K562 (cell line): Measurements from ENCODE around the gene VPS26A. TPM values are rescaled to one million over a fixed set of nuclear protein-coding genes. Genes with fewer than 3 reads are reported as not detected.

ENCODE experiments used
- ATAC-seq: fragments of 200-7000 bp; cut with Tn5 transposase; 3 replicates; pipeline ENCODE4 v1.9.1; 2020; ENCODE audit warnings: moderate library complexity
- BruUV-seq: library from RNA; stranded (reverse); fragments of 400-500 nt; replicated peaks from 2 replicates; lab custom pipeline; 2021; lab: Mats Ljungman, UMichigan
- CTCF ChIA-PET: fragments of 300-600 bp; formaldehyde crosslinking; extraction: SDS; loops from one replicate; lab custom pipeline; 2021; ENCODE audit warnings: low intra/inter-chr PET ratio; lab: Yijun Ruan, JAX
- POLR2A ChIA-PET: fragments of 300-600, 350-650 bp; sonication (Branson Sonifier 250); formaldehyde crosslinking; extraction: SDS; loops from one replicate; lab custom pipeline; 2021; ENCODE audit warnings: antibody characterized with exemption, inconsistent platforms; lab: Yijun Ruan, JAX
- DNase-seq, 4 experiments: peaks; one replicate each; pipeline versions ENCODE4 v3.0.0 to v3.0.0-alpha.2; 2011 to 2018; ENCODE audit warnings: low spot score in 3 of 4, mixed read lengths in 3 of 4; ENCODE audit errors: extremely low read depth in 1 of 4
- FAIRE-seq: peaks from 2 replicates; lab custom pipeline; 2011; peaks lifted over from hg19 to GRCh38; lab: Jason Lieb, UNC
- H2AFZ ChIP-seq: 2 replicates; pipeline ENCODE4 v1.6.0; 2011; ENCODE audit warnings: low read depth, low read length, control low read depth, inconsistent platforms
- H3K27ac ChIP-seq: fragments of 200-600 bp; 3 replicates; pipeline ENCODE4 v1.8.0; 2011; ENCODE audit warnings: low read depth, mild to moderate bottlenecking, control low read depth, inconsistent platforms, low read length, moderate library complexity, mixed read lengths; ENCODE audit errors: extremely low read depth
- H3K27me3 ChIP-seq, 2 experiments: fragments of 300-600 bp in 1 of 2; 2 replicates in 1 of 2; 3 replicates in 1 of 2; pipeline versions ENCODE4 v1.6.0 to v1.8.0; 2011; ENCODE audit warnings: inconsistent platforms in 2 of 2, low read length in 2 of 2, mild to moderate bottlenecking in 1 of 2, mixed read lengths in 1 of 2, moderate library complexity in 1 of 2; ENCODE audit not compliant: control insufficient read depth in 2 of 2, insufficient read depth in 2 of 2
- H3K36me3 ChIP-seq: fragments of 300-600 bp; 3 replicates; pipeline ENCODE4 v1.8.0; 2011; ENCODE audit warnings: mild to moderate bottlenecking, low read length, inconsistent platforms; ENCODE audit not compliant: control insufficient read depth, insufficient read depth
- H3K4me1 ChIP-seq, 2 experiments: fragments of 200-600 bp in 1 of 2; replicated peaks in 1 of 2; 2 replicates in 1 of 2; 3 replicates in 1 of 2; pipeline versions ENCODE4 v1.5.1 to v1.8.0; 2011; ENCODE audit warnings: inconsistent platforms in 2 of 2, low read length in 2 of 2, mild to moderate bottlenecking in 1 of 2, mixed read lengths in 1 of 2, moderate library complexity in 1 of 2; ENCODE audit not compliant: control insufficient read depth in 2 of 2, insufficient read depth in 2 of 2
- H3K4me2 ChIP-seq: 2 replicates; pipeline ENCODE4 v1.6.1; 2011; ENCODE audit warnings: low read length, control low read depth, inconsistent platforms, mixed read lengths; ENCODE audit not compliant: insufficient read depth
- H3K4me3 ChIP-seq: fragments of 200-600 bp; sonication (generic), shearing (Covaris generic); 2 replicates; pipeline ENCODE4 v1.5.1; 2016; ENCODE audit warnings: control low read depth, inconsistent platforms
- H3K79me2 ChIP-seq: fragments of 200-600 bp; 3 replicates; pipeline ENCODE4 v1.8.0; 2011; ENCODE audit warnings: low read length, inconsistent platforms; ENCODE audit not compliant: control insufficient read depth, insufficient read depth
- H3K9ac ChIP-seq, 2 experiments: 2 replicates each; pipeline versions ENCODE4 v1.6.0 to v1.6.1; 2011; ENCODE audit warnings: low read depth in 2 of 2, low read length in 2 of 2, control low read depth in 1 of 2, inconsistent platforms in 1 of 2, mild to moderate bottlenecking in 1 of 2, mixed read lengths in 1 of 2; ENCODE audit not compliant: insufficient read depth in 1 of 2
- H3K9me1 ChIP-seq: one replicate; pipeline ENCODE4 v1.6.0; 2011; ENCODE audit warnings: inconsistent platforms, mild to moderate bottlenecking, low read length, moderate library complexity; ENCODE audit not compliant: control insufficient read depth, insufficient read depth
- H3K9me3 ChIP-seq: replicated peaks from 2 replicates; pipeline ENCODE4 v1.5.1; 2011; ENCODE audit warnings: low read depth, low read length, inconsistent platforms; ENCODE audit not compliant: control insufficient read depth, insufficient read depth
- H4K20me1 ChIP-seq: replicated peaks from 2 replicates; pipeline ENCODE4 v1.6.1; 2011; ENCODE audit warnings: low read length, inconsistent platforms, mixed read lengths; ENCODE audit not compliant: control insufficient read depth, insufficient read depth
- MYC ChIP-seq, 2 experiments: fragments of 250-450 bp in 1 of 2; sonication (Bioruptor Pico) in 1 of 2; IDR thresholded peaks; 2 replicates each; pipeline versions ENCODE4 v1.5.1 to v1.6.1; 2012 to 2021; ENCODE audit warnings: low read depth in 2 of 2, borderline replicate concordance in 1 of 2, improper control_type of control experiment in 1 of 2, low read length in 1 of 2, mild to moderate bottlenecking in 1 of 2, moderate library complexity in 1 of 2
- NCOA1 ChIP-seq: fragments of 450-650 bp; IDR thresholded peaks from 2 replicates; pipeline ENCODE4 v1.6.1; 2016; ENCODE audit warnings: low read depth
- PTBP1 ChIP-seq: fragments of 200-400 bp; formaldehyde crosslinking; IDR thresholded peaks from 2 replicates; pipeline ENCODE4 v1.6.1; 2017; ENCODE audit warnings: low read depth, low read length
- TAF1 ChIP-seq: IDR thresholded peaks from 2 replicates; pipeline ENCODE4 v1.6.1; 2011; ENCODE audit warnings: mild to moderate bottlenecking, low read length, moderate library complexity; ENCODE audit not compliant: insufficient read depth, control insufficient read depth, severe bottlenecking; ENCODE audit errors: extremely low read depth
- ZC3H11A ChIP-seq: IDR thresholded peaks from 2 replicates; pipeline ENCODE4 v1.6.1; 2012; ENCODE audit warnings: low read depth, low read length, improper control_type of control experiment
- WGBS: fragments of 100-300 bp; shearing (Covaris generic); methylation state at CpG from one replicate; pipeline ENCODE4 v1.1.6; 2016; ENCODE audit warnings: low coverage, mixed read lengths; ENCODE audit not compliant: insufficient coverage; ENCODE audit errors: missing lambda C conversion rate; 5-methylcytosine and 5-hydroxymethylcytosine counted together
- in situ Hi-C: fragments of 300-500 bp; cut with MboI; formaldehyde crosslinking; loops from 4 replicates; pipeline ENCODE4 v1.15.0; 2018; ENCODE audit warnings: inconsistent platforms, mixed read lengths
- intact Hi-C: fragments of 100-400 bp; cut with micrococcal nuclease; formaldehyde crosslinking; loops from 2 replicates; pipeline ENCODE4 v1.14.2; 2022
- polyA plus RNA-seq, 8 experiments: library from polyadenylated mRNA; depleted of rRNA in 4 of 8; stranded (reverse) in 5 of 8; unstranded in 3 of 8; fragments of >200 nt; fragmentation: Nextera tagmentation in 2 of 8; fragmentation: Illumina TruSeq in 1 of 8; extraction: Ambion mirVana in 2 of 8; extraction: Trizol in 1 of 8; gene quantifications; 2 replicates each; pipeline versions ENCODE4 v1.2.1 to v1.2.3, GENCODE V29; 2011 to 2014; ENCODE audit warnings: inconsistent platforms in 1 of 8, missing spikeins in 1 of 8
- total RNA-seq, 7 experiments: library from RNA; depleted of rRNA in 6 of 7; stranded (reverse); fragments of >200 nt in 6 of 7; fragmentation: Illumina TruSeq in 2 of 7; extraction: Trizol in 2 of 7; gene quantifications; 2 replicates each; pipeline versions ENCODE4 v1.2.1 to v1.2.3, GENCODE V29; 2011 to 2021; ENCODE audit warnings: low replicate concordance in 1 of 7
- TF ChIP-seq, protein P1 (sequence below): sonication (generic); formaldehyde crosslinking; IDR thresholded peaks from 2 replicates; pipeline ENCODE4 v1.8.0; 2022; ENCODE audit warnings: mild to moderate bottlenecking, missing genetic modification reagents
- TF ChIP-seq, protein P2 (sequence below): sonication (generic); formaldehyde crosslinking; IDR thresholded peaks from 2 replicates; pipeline ENCODE4 v1.8.0; 2023; ENCODE audit warnings: missing genetic modification reagents, mild to moderate bottlenecking, borderline replicate concordance

The VPS26A gene
- total and polyA plus RNA-seq, 9 of the 15 experiments (the other 6 are each of a cell fraction or from before 2014, with no cell fraction given), result 47.1 to 137 (median 69.3) TPM

DNA sequence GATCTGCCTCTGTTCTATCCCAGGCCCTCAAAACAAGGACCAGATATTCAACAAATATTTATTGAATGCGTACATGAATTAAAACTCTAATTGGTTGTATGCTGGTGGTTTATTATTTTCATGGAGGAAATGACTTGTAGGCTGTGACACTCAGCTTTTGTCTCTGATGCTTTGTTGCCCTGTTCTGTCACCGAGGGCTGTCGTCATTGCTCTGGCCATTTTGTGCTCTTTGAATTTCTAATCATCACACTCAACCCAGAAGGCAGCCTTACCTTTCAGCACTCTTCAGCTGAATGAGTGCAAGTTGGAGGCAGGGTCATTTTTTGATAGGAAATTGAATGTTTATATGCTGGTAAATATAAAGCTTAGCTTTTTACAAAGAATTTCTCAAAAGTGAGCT lies 21.5 kb upstream of the VPS26A start:
- intact Hi-C loops (no loop called here), in situ Hi-C loops (no loop called here)
- no peak for TF ChIP-seq TAF1
- FAIRE-seq (no peak), ATAC-seq (no peak), DNase-seq (no peak)
- H3K27ac ChIP-seq, result no peak overlapping the region
- peaks cover 0 to 4% of the 10 kb centered on the region in 2 experiments; a peak in 2 of 5 replicates for H3K4me1 ChIP-seq
- H3K4me2 ChIP-seq, result no peak overlapping the region
- 87% methylated on average over 3 of the region's 3 CpGs for WGBS
- H3K9me3 ChIP-seq, result no peaks in the 10 kb centered on the region
- H3K27me3 ChIP-seq, result no peaks in the 10 kb centered on the region
- H3K9ac ChIP-seq, result no peak overlapping the region
- no peak overlapping the region for H2AFZ ChIP-seq
- H4K20me1 ChIP-seq, result no peaks in the 10 kb centered on the region; the same call in 1 of the 2 replicates
- H3K4me3 ChIP-seq, result no peak overlapping the region
- ChIA-PET POLR2A (interaction anchor here (0.6 to 1.5 kb wide), 6 partner anchors 10 to 290 kb away, joined by 3 to 5 read pairs (median 3); no protein-coding TSS in a partner anchor), CTCF (no interaction called here)
- H3K79me2 ChIP-seq, result peaks cover 13% of the 10 kb centered on the region; the same call in 2 of the 3 replicates
- peaks cover 61% of the 10 kb centered on the region for H3K36me3 ChIP-seq
- H3K9me1 ChIP-seq, result peaks cover 4% of the 10 kb centered on the region
- BruUV-seq, result no TSS peak

DNA sequence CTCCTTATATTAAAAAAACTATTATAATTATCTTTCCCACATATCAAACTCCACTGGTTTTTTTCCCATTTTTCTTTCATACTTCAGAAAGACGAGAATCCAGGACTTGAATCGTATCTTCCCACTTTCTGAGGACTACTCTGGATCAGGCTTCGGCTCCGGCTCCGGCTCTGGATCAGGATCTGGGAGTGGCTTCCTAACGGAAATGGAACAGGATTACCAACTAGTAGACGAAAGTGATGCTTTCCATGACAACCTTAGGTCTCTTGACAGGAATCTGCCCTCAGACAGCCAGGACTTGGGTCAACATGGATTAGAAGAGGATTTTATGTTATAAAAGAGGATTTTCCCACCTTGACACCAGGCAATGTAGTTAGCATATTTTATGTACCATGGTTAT lies 20.2 kb upstream of the VPS26A start:
- no peak for ATAC-seq
- CTCF ChIA-PET, result no interaction called here
- 92% methylated on average over 7 of the region's 7 CpGs for WGBS
- TF ChIP-seq, protein P1, sequence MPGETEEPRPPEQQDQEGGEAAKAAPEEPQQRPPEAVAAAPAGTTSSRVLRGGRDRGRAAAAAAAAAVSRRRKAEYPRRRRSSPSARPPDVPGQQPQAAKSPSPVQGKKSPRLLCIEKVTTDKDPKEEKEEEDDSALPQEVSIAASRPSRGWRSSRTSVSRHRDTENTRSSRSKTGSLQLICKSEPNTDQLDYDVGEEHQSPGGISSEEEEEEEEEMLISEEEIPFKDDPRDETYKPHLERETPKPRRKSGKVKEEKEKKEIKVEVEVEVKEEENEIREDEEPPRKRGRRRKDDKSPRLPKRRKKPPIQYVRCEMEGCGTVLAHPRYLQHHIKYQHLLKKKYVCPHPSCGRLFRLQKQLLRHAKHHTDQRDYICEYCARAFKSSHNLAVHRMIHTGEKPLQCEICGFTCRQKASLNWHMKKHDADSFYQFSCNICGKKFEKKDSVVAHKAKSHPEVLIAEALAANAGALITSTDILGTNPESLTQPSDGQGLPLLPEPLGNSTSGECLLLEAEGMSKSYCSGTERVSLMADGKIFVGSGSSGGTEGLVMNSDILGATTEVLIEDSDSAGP, result no peak
- TF ChIP-seq ZC3H11A (no peak), MYC (IDR thresholded peaks at IDR 0.05; ENCODE audit: low read depth, low read length) (no peak), MYC (CRISPR knock-in tag; IDR thresholded peaks at IDR 0.05; ENCODE audit: borderline replicate concordance, low read depth) (no peak), PTBP1 (no peak), NCOA1 (no peak)
- TF ChIP-seq, protein P2, sequence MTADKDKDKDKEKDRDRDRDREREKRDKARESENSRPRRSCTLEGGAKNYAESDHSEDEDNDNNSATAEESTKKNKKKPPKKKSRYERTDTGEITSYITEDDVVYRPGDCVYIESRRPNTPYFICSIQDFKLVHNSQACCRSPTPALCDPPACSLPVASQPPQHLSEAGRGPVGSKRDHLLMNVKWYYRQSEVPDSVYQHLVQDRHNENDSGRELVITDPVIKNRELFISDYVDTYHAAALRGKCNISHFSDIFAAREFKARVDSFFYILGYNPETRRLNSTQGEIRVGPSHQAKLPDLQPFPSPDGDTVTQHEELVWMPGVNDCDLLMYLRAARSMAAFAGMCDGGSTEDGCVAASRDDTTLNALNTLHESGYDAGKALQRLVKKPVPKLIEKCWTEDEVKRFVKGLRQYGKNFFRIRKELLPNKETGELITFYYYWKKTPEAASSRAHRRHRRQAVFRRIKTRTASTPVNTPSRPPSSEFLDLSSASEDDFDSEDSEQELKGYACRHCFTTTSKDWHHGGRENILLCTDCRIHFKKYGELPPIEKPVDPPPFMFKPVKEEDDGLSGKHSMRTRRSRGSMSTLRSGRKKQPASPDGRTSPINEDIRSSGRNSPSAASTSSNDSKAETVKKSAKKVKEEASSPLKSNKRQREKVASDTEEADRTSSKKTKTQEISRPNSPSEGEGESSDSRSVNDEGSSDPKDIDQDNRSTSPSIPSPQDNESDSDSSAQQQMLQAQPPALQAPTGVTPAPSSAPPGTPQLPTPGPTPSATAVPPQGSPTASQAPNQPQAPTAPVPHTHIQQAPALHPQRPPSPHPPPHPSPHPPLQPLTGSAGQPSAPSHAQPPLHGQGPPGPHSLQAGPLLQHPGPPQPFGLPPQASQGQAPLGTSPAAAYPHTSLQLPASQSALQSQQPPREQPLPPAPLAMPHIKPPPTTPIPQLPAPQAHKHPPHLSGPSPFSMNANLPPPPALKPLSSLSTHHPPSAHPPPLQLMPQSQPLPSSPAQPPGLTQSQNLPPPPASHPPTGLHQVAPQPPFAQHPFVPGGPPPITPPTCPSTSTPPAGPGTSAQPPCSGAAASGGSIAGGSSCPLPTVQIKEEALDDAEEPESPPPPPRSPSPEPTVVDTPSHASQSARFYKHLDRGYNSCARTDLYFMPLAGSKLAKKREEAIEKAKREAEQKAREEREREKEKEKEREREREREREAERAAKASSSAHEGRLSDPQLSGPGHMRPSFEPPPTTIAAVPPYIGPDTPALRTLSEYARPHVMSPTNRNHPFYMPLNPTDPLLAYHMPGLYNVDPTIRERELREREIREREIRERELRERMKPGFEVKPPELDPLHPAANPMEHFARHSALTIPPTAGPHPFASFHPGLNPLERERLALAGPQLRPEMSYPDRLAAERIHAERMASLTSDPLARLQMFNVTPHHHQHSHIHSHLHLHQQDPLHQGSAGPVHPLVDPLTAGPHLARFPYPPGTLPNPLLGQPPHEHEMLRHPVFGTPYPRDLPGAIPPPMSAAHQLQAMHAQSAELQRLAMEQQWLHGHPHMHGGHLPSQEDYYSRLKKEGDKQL (CRISPR knock-in tag), result no peak

More for the DNA sequence above, 20.2 kb upstream of the VPS26A start:
- peaks cover 13% of the 10 kb centered on the region; the same call in 2 of the 3 replicates for H3K79me2 ChIP-seq
- FAIRE-seq (no peak), DNase-seq (no peak)
- H3K4me3 ChIP-seq, result no peak overlapping the region
- POLR2A ChIA-PET, result interaction anchor here (0.8 kb wide), 2 partner anchors 8 to 210 kb away, joined by 3 to 4 read pairs; no protein-coding TSS in a partner anchor
- H3K27ac ChIP-seq, result no peak overlapping the region
- BruUV-seq, result no TSS peak
- no peak overlapping the region for H3K4me2 ChIP-seq
- H3K9me1 ChIP-seq, result peaks cover 4% of the 10 kb centered on the region
- no peaks in the 10 kb centered on the region for H3K27me3 ChIP-seq
- in situ Hi-C loops (no loop called here), intact Hi-C loops (no loop called here)
- H3K9me3 ChIP-seq, result no peaks in the 10 kb centered on the region
- H3K9ac ChIP-seq, result no peak overlapping the region
- H2AFZ ChIP-seq, result no peak overlapping the region
- no peaks in the 10 kb centered on the region; the same call in 1 of the 2 replicates for H4K20me1 ChIP-seq
- H3K4me1 ChIP-seq, result peaks cover 0 to 4% of the 10 kb centered on the region in 2 experiments; a peak in 2 of 5 replicates
- H3K36me3 ChIP-seq, result peaks cover 51% of the 10 kb centered on the region
